Neural cell (in vitro differentiated cells): ENCODE results near the gene PLEKHG5.

ENCODE experiments used
- CTCF ChIP-seq: fragments of 450-650 bp; IDR thresholded peaks from 2 replicates; pipeline ENCODE4 v1.5.1; 2014; ENCODE audit warnings: antibody characterized with exemption, mild to moderate bottlenecking, moderate library complexity; ENCODE audit not compliant: poor library complexity, severe bottlenecking
- EP300 ChIP-seq: fragments of 450-650 bp; conservative IDR thresholded peaks from 2 replicates; pipeline ENCODE4 v1.6.1; 2014; ENCODE audit warnings: antibody characterized with exemption, mild to moderate bottlenecking, moderate library complexity; ENCODE audit not compliant: poor library complexity, severe bottlenecking
- EZH2 ChIP-seq: fragments of 200-600, 300-800 bp; shearing (Covaris generic), sonication (generic); IDR thresholded peaks from 2 replicates; pipeline ENCODE4 v1.6.1; 2014; ENCODE audit warnings: antibody characterized with exemption, low read length, borderline replicate concordance, mild to moderate bottlenecking; ENCODE audit not compliant: insufficient read depth, poor library complexity, severe bottlenecking
- POLR2AphosphoS5 ChIP-seq: IDR thresholded peaks from 2 replicates; pipeline ENCODE4 v1.6.1; 2012
- RAD21 ChIP-seq: fragments of 450-650 bp; conservative IDR thresholded peaks from 2 replicates; pipeline ENCODE4 v1.6.1; 2014; ENCODE audit warnings: antibody characterized with exemption, mild to moderate bottlenecking, moderate library complexity
- REST ChIP-seq: IDR thresholded peaks from 2 replicates; pipeline ENCODE4 v1.6.1; 2012; ENCODE audit warnings: borderline replicate concordance
- TAF1 ChIP-seq: IDR thresholded peaks from 2 replicates; pipeline ENCODE4 v1.6.1; 2012; ENCODE audit warnings: low read depth

- TF ChIP-seq CTCF = no peak
- no peak for TF ChIP-seq POLR2AphosphoS5
- no peak for TF ChIP-seq TAF1
- TF ChIP-seq REST = no peak
- TF ChIP-seq RAD21 = no peak
- TF ChIP-seq EZH2 = no peak
- no peak for TF ChIP-seq EP300
Measured at GRCh38 chr1:6536291-6536690, 44.8 kb upstream of the PLEKHG5 start.
